T-helper 2 cell treated with Interferon-gamma antibody and Interleukin-4, amounts not matched to agents 5 μg/mL and 100 μg/mL, for 36 hours (primary cell): ENCODE results near the gene APP.

Source experiments
- DNase-seq: peaks from one replicate; pipeline ENCODE4 v3.0.0; 2021; ENCODE audit warnings: low spot score
- H3K27ac Mint-ChIP-seq: one replicate; pipeline ENCODE4 v1.8.0; 2021; ENCODE audit warnings: mild to moderate bottlenecking, mixed read lengths
- H3K27me3 Mint-ChIP-seq: one replicate; pipeline ENCODE4 v1.8.0; 2021; ENCODE audit warnings: low read depth, mixed read lengths
- H3K36me3 Mint-ChIP-seq: one replicate; pipeline ENCODE4 v1.8.0; 2021; ENCODE audit warnings: low read depth, mixed read lengths
- H3K4me1 Mint-ChIP-seq: one replicate; pipeline ENCODE4 v1.8.0; 2021; ENCODE audit warnings: low read depth, mixed read lengths
- H3K4me3 Mint-ChIP-seq: one replicate; pipeline ENCODE4 v1.8.0; 2022; ENCODE audit warnings: mild to moderate bottlenecking, moderate library complexity, mixed read lengths
- H3K9me3 Mint-ChIP-seq: one replicate; pipeline ENCODE4 v1.8.0; 2021; ENCODE audit warnings: mixed read lengths

Gene APP

GRCh38 chr21:25890001-25890400 lies 280.6 kb downstream of the APP start:
- Mint-ChIP-seq H3K4me3 (no peak overlapping the region), H3K4me1 (no peaks in the 10 kb centered on the region), H3K9me3 (no peaks in the 10 kb centered on the region), H3K27me3 (no peaks in the 10 kb centered on the region), H3K27ac (no peak overlapping the region), H3K36me3 (peaks cover 7% of the 10 kb centered on the region)
- DNase-seq = no peak

DNA sequence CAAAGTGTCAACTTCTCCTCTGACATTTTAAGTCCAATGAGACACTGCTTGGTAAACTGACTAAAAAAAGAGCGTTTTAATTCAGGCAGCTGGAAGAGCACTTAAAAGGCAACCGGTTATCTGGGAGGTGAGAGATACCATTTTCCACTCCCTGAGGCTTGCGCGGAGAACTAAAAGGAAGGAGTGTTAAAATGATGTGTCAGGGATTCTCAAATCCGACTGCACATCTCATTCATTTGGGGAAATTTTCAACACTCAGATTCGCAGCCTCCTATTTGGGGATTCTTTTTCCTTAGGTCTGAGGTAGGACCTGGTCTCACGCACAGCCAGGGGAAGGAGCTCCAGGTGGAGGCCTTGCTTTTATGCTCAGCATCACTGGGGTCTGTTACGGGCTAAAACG lies 281.9 kb downstream of the APP start:
- Mint-ChIP-seq H3K4me1 (no peaks in the 10 kb centered on the region), H3K36me3 (peaks cover 7% of the 10 kb centered on the region), H3K4me3 (no peak overlapping the region), H3K27ac (no peak overlapping the region), H3K27me3 (no peaks in the 10 kb centered on the region), H3K9me3 (no peaks in the 10 kb centered on the region)
- DNase-seq = no peak

DNA sequence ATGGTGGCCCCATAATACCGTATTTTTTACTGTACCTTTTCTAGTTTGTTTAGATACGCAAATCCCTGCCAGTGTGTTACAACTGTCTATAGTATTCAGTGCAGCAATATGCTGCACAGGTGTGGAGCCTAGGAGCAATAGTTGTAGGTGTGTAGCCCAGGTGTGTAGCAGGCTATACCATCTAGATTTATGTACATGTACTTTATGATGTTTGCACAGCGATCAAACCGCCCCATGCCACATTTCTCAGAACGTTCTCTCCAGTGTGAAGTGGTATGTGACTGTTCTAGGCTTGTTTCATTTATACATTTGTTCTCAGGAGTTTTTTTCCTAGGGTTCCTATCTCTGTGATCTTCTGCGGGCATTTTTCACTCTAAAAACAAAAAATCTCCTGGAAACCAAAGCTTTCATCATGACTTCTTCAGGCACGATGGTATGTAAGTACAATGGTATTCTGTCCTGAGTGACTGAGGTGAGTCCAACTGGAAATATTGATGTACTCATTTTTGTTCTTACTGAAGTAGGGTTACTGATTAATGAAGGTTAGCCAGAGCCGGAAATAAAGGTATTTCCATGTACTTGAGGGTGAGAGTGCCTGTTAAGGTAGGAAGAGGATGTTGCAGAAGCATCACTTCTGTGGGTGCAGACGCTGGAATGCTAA lies 282.8 kb downstream of the APP start:
- Mint-ChIP-seq H3K4me3 (no peak overlapping the region), H3K36me3 (peaks cover 2% of the 10 kb centered on the region), H3K9me3 (no peaks in the 10 kb centered on the region), H3K4me1 (no peaks in the 10 kb centered on the region), H3K27ac (no peak overlapping the region), H3K27me3 (no peaks in the 10 kb centered on the region)
- DNase-seq = no peak

DNA sequence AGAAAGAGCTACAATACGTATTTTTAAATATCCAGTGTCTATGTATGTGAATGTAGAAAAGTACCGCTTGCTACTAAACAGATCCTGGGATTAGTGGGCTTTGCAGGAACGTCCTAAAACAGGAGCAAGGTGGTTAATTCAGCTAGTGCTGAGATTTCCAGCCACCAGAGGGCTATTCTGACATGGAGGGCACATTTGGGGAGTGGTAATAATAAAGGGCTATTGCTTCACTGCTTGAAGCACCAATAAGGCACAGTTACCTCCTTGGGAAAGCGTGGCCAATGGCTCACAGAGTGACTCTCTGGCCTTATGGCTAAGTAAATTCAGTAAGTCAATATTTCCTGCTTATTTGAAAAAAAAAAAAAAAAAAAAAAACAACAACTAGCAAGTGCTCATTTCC lies 283.4 kb downstream of the APP start:
- no peak for DNase-seq
- Mint-ChIP-seq H3K9me3 (no peaks in the 10 kb centered on the region), H3K4me3 (no peak overlapping the region), H3K27ac (no peak overlapping the region), H3K4me1 (no peaks in the 10 kb centered on the region), H3K36me3 (peaks cover 2% of the 10 kb centered on the region), H3K27me3 (no peaks in the 10 kb centered on the region)

GRCh38 chr21:25885880-25886279 lies 284.7 kb downstream of the APP start:
- no peak overlapping the region for H3K27ac Mint-ChIP-seq
- DNase-seq = no peak
- no peak overlapping the region for H3K4me3 Mint-ChIP-seq
- no peaks in the 10 kb centered on the region for H3K9me3 Mint-ChIP-seq
- no peaks in the 10 kb centered on the region for H3K27me3 Mint-ChIP-seq
- H3K36me3 Mint-ChIP-seq = peaks cover under 1% of the 10 kb centered on the region
- no peaks in the 10 kb centered on the region for H3K4me1 Mint-ChIP-seq

DNA sequence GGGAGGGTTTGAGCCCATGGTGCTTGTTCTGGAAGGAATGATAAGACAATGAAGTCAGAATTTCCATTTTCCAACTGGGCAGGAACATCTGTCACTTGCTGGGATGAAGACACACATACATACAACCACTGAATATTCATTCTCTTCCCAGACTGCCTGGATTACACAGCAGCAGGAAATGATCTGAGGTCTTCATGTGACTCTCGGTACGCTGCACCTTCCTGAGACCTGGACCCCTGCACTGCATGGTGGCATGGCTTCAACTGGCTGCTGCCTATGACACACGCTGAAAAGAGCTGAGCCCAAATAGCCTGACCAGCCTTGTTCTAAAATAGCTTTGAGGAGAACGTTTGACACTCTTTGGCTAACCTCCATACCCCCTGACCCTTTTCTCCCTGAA lies 285.2 kb downstream of the APP start:
- H3K27me3 Mint-ChIP-seq = no peaks in the 10 kb centered on the region
- no peak for DNase-seq
- no peaks in the 10 kb centered on the region for H3K9me3 Mint-ChIP-seq
- H3K4me1 Mint-ChIP-seq = no peaks in the 10 kb centered on the region
- no peak overlapping the region for H3K27ac Mint-ChIP-seq
- H3K36me3 Mint-ChIP-seq = no peaks in the 10 kb centered on the region
- H3K4me3 Mint-ChIP-seq = no peak overlapping the region

- Mint-ChIP-seq H3K27me3 (no peaks in the 10 kb centered on the region), H3K4me3 (no peak overlapping the region), H3K4me1 (no peaks in the 10 kb centered on the region), H3K9me3 (no peaks in the 10 kb centered on the region), H3K27ac (no peak overlapping the region), H3K36me3 (no peaks in the 10 kb centered on the region)
- no peak for DNase-seq
These were observed 286.3 kb downstream of the APP start for GRCh38 chr21:25884311-25884710.

DNA sequence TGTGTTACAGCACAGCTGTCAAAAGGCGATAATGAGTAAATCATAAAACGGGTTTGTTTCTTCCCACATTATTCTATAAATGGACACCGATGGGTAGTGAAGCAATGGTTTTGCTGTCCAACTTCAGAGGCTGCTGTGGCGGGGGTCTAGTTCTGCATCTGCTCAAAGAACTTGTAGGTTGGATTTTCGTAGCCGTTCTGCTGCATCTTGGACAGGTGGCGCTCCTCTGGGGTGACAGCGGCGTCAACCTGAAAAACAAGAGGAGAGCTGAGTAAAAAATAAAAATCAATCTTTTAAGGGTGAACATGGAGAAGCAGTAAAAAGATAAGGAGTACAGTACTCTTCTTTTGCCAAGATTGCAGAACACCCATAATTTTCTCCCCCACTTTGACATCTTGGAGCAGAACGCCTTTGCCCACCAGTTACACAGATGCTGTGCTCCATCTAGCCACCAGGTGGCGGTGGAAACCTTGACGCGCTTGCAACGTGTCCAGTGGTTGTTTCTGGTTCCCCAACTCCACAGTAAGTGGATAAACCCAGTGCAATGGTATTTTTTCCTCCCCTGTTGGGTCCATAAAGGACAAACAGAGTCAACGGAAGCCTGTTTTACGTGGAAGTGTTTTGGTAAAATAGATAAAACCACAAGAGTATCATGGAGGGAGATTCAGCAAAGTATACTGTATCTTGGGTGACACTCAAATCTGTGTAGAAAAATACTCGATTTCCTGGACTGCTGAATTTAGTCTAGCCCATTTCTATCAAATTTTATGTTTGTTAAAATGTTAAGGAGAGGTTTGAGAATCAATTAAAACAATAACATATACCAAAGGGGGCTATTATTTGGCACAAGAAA lies 288.8 kb downstream of the APP start:
- no peaks in the 10 kb centered on the region for H3K27me3 Mint-ChIP-seq
- peak; percentile 41 for DNase-seq
- no peaks in the 10 kb centered on the region for H3K36me3 Mint-ChIP-seq
- no peaks in the 10 kb centered on the region for H3K4me1 Mint-ChIP-seq
- H3K27ac Mint-ChIP-seq = no peak overlapping the region
- no peak overlapping the region for H3K4me3 Mint-ChIP-seq
- no peaks in the 10 kb centered on the region for H3K9me3 Mint-ChIP-seq

DNA sequence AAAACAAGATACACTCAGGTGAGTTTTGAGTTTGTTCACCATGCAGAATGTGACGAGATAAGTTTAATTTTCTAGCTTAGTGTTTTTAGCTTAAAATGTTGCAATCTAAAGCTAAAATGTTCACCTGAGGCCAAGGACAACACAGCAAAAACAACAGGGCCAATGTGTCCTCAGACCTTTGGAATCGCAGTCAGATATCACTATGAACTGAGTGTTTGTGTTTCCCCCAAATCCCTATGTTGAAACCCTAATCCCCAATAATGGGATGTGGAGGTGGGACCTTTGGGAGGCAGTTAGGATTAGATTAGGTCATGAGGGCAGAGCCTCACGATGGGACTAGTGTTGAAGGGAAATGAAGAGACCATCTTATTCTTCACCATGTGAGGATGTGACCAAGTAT lies 291.4 kb downstream of the APP start:
- DNase-seq = no peak
- no peaks in the 10 kb centered on the region for H3K9me3 Mint-ChIP-seq
- H3K27me3 Mint-ChIP-seq = no peaks in the 10 kb centered on the region
- H3K4me1 Mint-ChIP-seq = no peaks in the 10 kb centered on the region
- no peaks in the 10 kb centered on the region for H3K36me3 Mint-ChIP-seq
- H3K4me3 Mint-ChIP-seq = no peak overlapping the region
- H3K27ac Mint-ChIP-seq = no peak overlapping the region

DNA sequence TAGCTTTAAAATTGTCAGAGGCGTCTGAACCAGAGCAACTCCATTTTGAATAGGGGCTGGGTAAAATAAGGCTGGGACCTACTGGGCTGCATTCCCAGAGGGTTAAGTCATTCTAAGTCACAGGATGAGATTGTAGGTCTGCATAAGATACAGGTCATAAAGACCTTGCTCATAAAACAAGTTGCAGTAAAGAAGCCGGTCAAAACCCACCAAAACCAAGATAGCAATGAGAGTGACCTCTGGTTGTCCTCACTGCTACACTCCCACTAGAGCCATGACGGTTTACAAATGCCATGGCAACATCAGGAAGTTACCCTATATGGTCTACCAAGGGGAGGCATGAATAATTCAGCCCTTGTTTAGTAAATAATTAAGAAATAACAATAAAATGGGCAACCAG lies 292.2 kb downstream of the APP start:
- Mint-ChIP-seq H3K4me1 (no peaks in the 10 kb centered on the region), H3K27ac (no peak overlapping the region), H3K4me3 (no peak overlapping the region), H3K36me3 (no peaks in the 10 kb centered on the region), H3K27me3 (no peaks in the 10 kb centered on the region), H3K9me3 (no peaks in the 10 kb centered on the region)
- no peak for DNase-seq

- Mint-ChIP-seq H3K4me1 (no peaks in the 10 kb centered on the region), H3K4me3 (no peak overlapping the region), H3K27me3 (no peaks in the 10 kb centered on the region), H3K27ac (no peak overlapping the region), H3K36me3 (no peaks in the 10 kb centered on the region), H3K9me3 (no peaks in the 10 kb centered on the region)
- DNase-seq = no peak
These were observed 298.3 kb downstream of the APP start for GRCh38 chr21:25872271-25872670.

DNA sequence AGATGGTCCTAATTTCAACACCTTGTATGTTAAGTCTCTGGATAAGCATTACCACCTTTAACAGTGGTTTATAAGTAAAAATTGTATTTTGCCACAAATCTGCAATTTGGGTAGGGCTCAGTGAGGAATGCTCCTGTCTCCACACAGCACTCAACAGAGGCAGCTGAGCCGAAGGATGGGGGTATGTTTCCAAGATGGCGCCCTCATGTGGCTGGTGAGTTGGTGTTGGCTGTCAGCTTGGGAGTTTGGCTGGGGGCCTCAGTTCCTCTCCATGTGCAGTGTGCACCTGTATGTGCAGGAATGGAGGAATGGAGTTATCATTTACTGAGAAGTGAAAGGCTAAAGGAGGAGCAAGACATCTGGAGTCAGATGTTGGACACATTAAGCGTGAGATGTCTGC lies 299.0 kb downstream of the APP start:
- Mint-ChIP-seq H3K27me3 (no peaks in the 10 kb centered on the region), H3K36me3 (no peaks in the 10 kb centered on the region), H3K4me3 (no peak overlapping the region), H3K9me3 (no peaks in the 10 kb centered on the region), H3K4me1 (no peaks in the 10 kb centered on the region), H3K27ac (no peak overlapping the region)
- DNase-seq = no peak

DNA sequence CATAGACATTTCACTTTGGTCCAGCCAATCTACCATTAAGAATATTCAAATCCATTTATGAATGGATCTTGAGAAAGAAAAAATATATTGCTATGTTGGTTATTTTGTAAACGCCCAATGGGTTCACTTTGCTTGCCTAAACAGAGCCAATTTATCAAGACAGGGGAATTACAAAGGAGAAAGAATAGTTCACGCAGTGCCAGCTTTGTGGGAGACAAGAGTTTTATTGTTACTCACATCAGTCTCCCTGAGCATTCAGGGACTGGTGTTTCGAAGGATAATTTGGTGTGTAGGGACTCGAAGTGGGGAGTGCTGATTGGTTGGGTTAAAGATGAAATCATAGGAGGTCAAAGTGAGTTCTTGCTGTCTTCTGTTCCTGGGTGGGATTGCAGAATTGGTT lies 300.5 kb downstream of the APP start:
- peaks cover 5% of the 10 kb centered on the region for H3K4me1 Mint-ChIP-seq
- DNase-seq = no peak
- no peak overlapping the region for H3K27ac Mint-ChIP-seq
- H3K9me3 Mint-ChIP-seq = no peaks in the 10 kb centered on the region
- no peak overlapping the region for H3K4me3 Mint-ChIP-seq
- H3K27me3 Mint-ChIP-seq = peaks cover 2% of the 10 kb centered on the region
- H3K36me3 Mint-ChIP-seq = no peaks in the 10 kb centered on the region

GRCh38 chr21:25867061-25867460 lies 303.5 kb downstream of the APP start:
- no peak for DNase-seq
- H3K4me3 Mint-ChIP-seq = no peak overlapping the region
- peaks cover 6% of the 10 kb centered on the region for H3K27me3 Mint-ChIP-seq
- peaks cover 7% of the 10 kb centered on the region for H3K4me1 Mint-ChIP-seq
- no peaks in the 10 kb centered on the region for H3K36me3 Mint-ChIP-seq
- H3K27ac Mint-ChIP-seq = no peak overlapping the region
- H3K9me3 Mint-ChIP-seq = no peaks in the 10 kb centered on the region

DNA sequence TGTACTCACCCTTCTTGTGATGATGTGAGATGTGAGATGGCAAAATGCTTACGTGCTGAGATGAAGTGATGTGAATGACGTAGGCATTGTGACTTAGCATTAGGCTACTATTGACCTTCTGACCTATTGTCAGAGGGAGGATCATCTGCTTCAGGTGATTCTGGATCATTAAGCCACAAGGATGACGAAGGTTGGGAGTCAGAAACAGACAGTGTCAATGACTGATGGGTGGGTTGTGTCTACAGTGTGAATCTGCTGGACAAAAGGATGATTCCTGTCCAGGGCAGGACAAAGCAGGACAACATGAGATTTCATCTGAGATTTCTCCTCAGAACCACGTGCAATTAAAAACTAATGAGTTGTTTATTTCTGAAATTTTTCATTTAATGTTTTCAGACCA lies 306.8 kb downstream of the APP start:
- Mint-ChIP-seq H3K4me1 (peaks cover 7% of the 10 kb centered on the region), H3K27ac (no peak overlapping the region), H3K27me3 (peaks cover 9% of the 10 kb centered on the region), H3K4me3 (no peak overlapping the region), H3K9me3 (no peaks in the 10 kb centered on the region), H3K36me3 (no peaks in the 10 kb centered on the region)
- DNase-seq = no peak
